Mucosa of rectum (tissue), 2 donors: ENCODE measurements around the gene ESR2.

Source experiments
- H3K27ac ChIP-seq, 2 donors: one replicate each; pipeline ENCODE4 v1.7.0; 2013; ENCODE audit warnings: inconsistent platforms in 2 of 2, low read depth in 2 of 2, low read length in 2 of 2
- H3K27me3 ChIP-seq, 2 donors: one replicate each; pipeline ENCODE4 v1.7.0; 2013; ENCODE audit warnings: low read length in 2 of 2; ENCODE audit not compliant: control insufficient read depth in 2 of 2, insufficient read depth in 2 of 2
- H3K36me3 ChIP-seq, 2 donors: one replicate each; pipeline ENCODE4 v1.7.0; 2013; ENCODE audit warnings: low read length in 2 of 2; ENCODE audit not compliant: control insufficient read depth in 2 of 2, insufficient read depth in 2 of 2
- H3K4me1 ChIP-seq, 2 donors: one replicate each; pipeline ENCODE4 v1.7.0; 2013; ENCODE audit warnings: low read length in 2 of 2, mild to moderate bottlenecking in 1 of 2; ENCODE audit not compliant: control insufficient read depth in 2 of 2, insufficient read depth in 2 of 2
- H3K4me3 ChIP-seq, 2 donors: one replicate each; pipeline ENCODE4 v1.7.0; 2013; ENCODE audit warnings: low read length in 2 of 2
- H3K9ac ChIP-seq, 2 donors: one replicate each; pipeline ENCODE4 v1.7.0; 2013; ENCODE audit warnings: low read length in 2 of 2, low read depth in 1 of 2, mild to moderate bottlenecking in 1 of 2
- H3K9me3 ChIP-seq, 2 donors: one replicate each; pipeline ENCODE4 v1.7.0; 2013; ENCODE audit warnings: low read length in 2 of 2; ENCODE audit not compliant: control insufficient read depth in 2 of 2
- donor health status: healthy.
- donor health status: Normal muscosa, but diverticular disease.

The ESR2 gene

DNA sequence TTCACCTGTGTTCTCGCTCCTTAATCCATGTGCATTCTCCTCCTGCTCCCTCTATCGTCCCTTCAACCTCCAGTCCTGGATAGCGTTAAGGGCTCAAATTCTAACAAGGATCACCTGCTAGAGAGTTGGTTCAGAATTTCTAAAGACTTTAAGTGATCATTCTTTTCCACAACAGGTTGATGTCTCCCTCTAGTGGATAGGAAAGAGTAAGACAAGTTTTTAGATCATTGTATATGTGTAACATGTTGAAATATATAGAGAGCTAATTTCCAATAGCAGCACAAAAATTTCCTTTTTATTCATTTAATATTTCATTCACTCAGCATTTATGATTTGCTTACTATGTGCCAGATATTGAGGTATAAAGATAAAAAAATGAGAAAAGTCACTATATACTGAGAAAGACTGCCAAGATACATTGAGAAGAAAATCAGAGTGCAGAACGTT, 9.3 kb upstream of the ESR2 start:
- H3K4me3 ChIP-seq, result no peak overlapping the region
- no peak overlapping the region for H3K27ac ChIP-seq
- no peaks in the 10 kb centered on the region for H3K27me3 ChIP-seq
- H3K9ac ChIP-seq, result no peak overlapping the region
- no peaks in the 10 kb centered on the region for H3K4me1 ChIP-seq
- no peaks in the 10 kb centered on the region for H3K36me3 ChIP-seq
- H3K9me3 ChIP-seq, result no peaks in the 10 kb centered on the region

DNA sequence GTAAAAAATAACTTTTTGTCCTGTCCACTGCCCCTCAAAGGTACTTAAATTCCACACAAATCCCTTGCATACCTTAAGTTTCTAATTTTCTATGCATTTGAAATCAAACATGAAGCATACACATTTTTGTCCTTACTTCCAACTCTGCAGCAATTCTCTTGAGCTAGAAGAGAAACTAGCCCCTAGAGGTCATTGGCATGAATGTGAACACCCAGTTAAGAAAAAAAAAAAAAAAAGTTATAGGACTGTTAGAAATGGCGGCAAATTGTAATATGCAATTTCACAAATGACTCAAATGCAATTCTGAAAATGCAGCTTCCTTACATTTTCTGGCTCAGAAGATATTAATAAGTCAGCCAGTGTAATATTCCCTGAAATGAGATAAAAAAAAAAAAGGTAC, 4.6 kb upstream of the ESR2 start:
- H3K27ac ChIP-seq, result no peak overlapping the region
- H3K9me3 ChIP-seq, result no peaks in the 10 kb centered on the region
- H3K36me3 ChIP-seq, result no peaks in the 10 kb centered on the region
- peaks cover 7 to 9% of the 10 kb centered on the region in 2 donors for H3K27me3 ChIP-seq
- H3K4me3 ChIP-seq, result no peak overlapping the region
- peaks cover 6% of the 10 kb centered on the region in 2 donors for H3K4me1 ChIP-seq
- no peak overlapping the region for H3K9ac ChIP-seq

- no peak overlapping the region for H3K4me3 ChIP-seq
- no peak overlapping the region for H3K9ac ChIP-seq
- H3K27ac ChIP-seq, result no peak overlapping the region
- no peaks in the 10 kb centered on the region for H3K36me3 ChIP-seq
- no peaks in the 10 kb centered on the region for H3K9me3 ChIP-seq
- H3K27me3 ChIP-seq, result peaks cover 12 to 18% of the 10 kb centered on the region in 2 donors
- peaks cover 6% of the 10 kb centered on the region in 2 donors for H3K4me1 ChIP-seq
Observed at GRCh38 chr14:64296561-64296960, 2.4 kb upstream of the ESR2 start.

- Histone ChIP-seq H3K4me1 (peaks cover 6% of the 10 kb centered on the region in 2 donors), H3K36me3 (no peaks in the 10 kb centered on the region), H3K9ac (peak overlapping the region; percentile 21 to 58), H3K4me3 (peak overlapping the region; percentile 61 to 75), H3K9me3 (no peaks in the 10 kb centered on the region), H3K27me3 (peaks cover 12 to 18% of the 10 kb centered on the region in 2 donors), H3K27ac (peak overlapping the region; percentile 18 to 35)
Observed at GRCh38 chr14:64294672-64295413, 672 bp upstream of the ESR2 start.

DNA sequence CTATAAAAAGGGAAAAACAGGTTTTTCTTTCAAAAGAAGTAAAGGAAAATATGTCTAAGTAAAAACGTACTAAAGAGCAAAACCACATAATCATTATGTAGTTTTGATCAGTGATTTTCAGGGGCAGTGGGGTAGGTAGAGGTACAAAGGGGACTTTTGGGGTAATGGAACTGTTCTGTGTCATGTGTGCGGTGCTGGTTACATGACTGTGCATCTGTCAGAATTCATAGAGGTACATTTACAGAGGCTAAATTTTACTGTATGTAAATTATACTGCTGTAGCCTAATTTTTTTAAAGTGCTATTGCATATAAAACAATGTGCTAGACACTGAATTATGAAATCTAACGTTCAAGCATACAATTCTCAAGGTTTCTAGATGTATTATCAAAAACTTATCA, 2.0 kb downstream of the ESR2 start:
- peaks cover 12 to 18% of the 10 kb centered on the region in 2 donors for H3K27me3 ChIP-seq
- no peak overlapping the region for H3K27ac ChIP-seq
- H3K4me1 ChIP-seq, result peaks cover 6% of the 10 kb centered on the region in 2 donors
- no peaks in the 10 kb centered on the region for H3K9me3 ChIP-seq
- no peaks in the 10 kb centered on the region for H3K36me3 ChIP-seq
- no peak overlapping the region for H3K4me3 ChIP-seq
- H3K9ac ChIP-seq, result no peak overlapping the region

DNA sequence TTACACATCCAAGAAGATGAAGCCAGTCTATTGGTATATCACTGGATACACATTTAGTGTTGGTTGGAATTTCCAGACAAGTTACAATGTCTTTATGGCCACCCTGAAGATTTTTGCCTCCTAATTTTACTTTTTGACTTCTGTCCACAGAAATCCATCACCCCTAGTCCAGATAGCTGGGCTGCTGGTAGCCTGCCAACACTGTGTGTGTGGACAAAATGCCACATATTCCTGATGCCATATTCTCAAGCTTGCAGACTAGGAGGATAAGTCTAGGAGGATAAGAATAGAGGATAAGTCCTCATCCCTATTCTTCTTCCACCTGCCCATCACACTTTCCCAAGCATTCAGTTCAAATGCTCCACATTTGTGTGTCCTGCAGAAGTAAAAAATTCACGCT, 4.6 kb downstream of the ESR2 start:
- peaks cover 4% of the 10 kb centered on the region in 2 donors for H3K4me1 ChIP-seq
- no peaks in the 10 kb centered on the region for H3K9me3 ChIP-seq
- no peak overlapping the region for H3K27ac ChIP-seq
- H3K36me3 ChIP-seq, result no peaks in the 10 kb centered on the region
- H3K4me3 ChIP-seq, result no peak overlapping the region
- H3K27me3 ChIP-seq, result peaks cover 8 to 16% of the 10 kb centered on the region in 2 donors
- H3K9ac ChIP-seq, result no peak overlapping the region

GRCh38 chr14:64281805-64282204, 12.4 kb downstream of the ESR2 start:
- no peak overlapping the region for H3K27ac ChIP-seq
- no peak overlapping the region for H3K4me3 ChIP-seq
- no peaks in the 10 kb centered on the region for H3K36me3 ChIP-seq
- H3K27me3 ChIP-seq, result no peaks in the 10 kb centered on the region
- H3K9me3 ChIP-seq, result no peaks in the 10 kb centered on the region
- no peaks in the 10 kb centered on the region for H3K4me1 ChIP-seq
- no peak overlapping the region for H3K9ac ChIP-seq

GRCh38 chr14:64279704-64280668, 14.2 kb downstream of the ESR2 start:
- no peak overlapping the region for H3K9ac ChIP-seq
- no peak overlapping the region for H3K4me3 ChIP-seq
- no peaks in the 10 kb centered on the region for H3K36me3 ChIP-seq
- no peaks in the 10 kb centered on the region for H3K4me1 ChIP-seq
- no peak overlapping the region for H3K27ac ChIP-seq
- no peaks in the 10 kb centered on the region for H3K27me3 ChIP-seq
- H3K9me3 ChIP-seq, result no peaks in the 10 kb centered on the region

GRCh38 chr14:64278458-64278857, 15.7 kb downstream of the ESR2 start:
- H3K27ac ChIP-seq, result no peak overlapping the region

DNA sequence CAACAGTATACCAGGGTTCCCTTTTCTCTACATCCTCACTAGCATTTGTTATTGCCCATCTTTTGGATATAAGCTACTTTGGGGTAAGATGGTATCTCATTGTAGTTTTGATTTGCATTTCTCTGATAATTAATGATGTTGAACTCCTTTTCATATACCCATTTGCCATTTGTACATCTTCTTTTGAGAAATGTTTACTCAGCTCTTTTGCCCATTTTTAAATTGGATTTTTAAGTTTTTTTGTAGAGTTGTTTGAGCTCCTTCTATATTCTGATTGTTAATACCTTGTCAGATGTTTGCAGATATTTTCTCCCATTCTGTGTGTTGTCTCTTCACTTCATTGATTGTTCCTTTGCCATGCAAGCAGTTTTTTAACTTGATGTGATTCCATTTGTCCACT, 22.2 kb downstream of the ESR2 start:
- no peak overlapping the region for H3K4me3 ChIP-seq
- H3K9me3 ChIP-seq, result no peaks in the 10 kb centered on the region
- no peaks in the 10 kb centered on the region for H3K36me3 ChIP-seq
- no peaks in the 10 kb centered on the region for H3K27me3 ChIP-seq
- no peak overlapping the region for H3K27ac ChIP-seq
- no peaks in the 10 kb centered on the region for H3K4me1 ChIP-seq
- H3K9ac ChIP-seq, result no peak overlapping the region

More at GRCh38 chr14:64278458-64278857, 15.7 kb downstream of the ESR2 start:
- Histone ChIP-seq H3K27me3 (no peaks in the 10 kb centered on the region), H3K36me3 (no peaks in the 10 kb centered on the region), H3K4me3 (no peak overlapping the region), H3K9ac (no peak overlapping the region), H3K9me3 (no peaks in the 10 kb centered on the region), H3K4me1 (no peaks in the 10 kb centered on the region)
